GM18870 (cell line): ENCODE results near the gene ATP9B.

Source experiments
- ATAC-seq: cut with Tn5 transposase; IDR thresholded peaks from one replicate; pipeline ENCODE4 v1.9.1; 2021; ENCODE audit warnings: moderate library complexity; ENCODE audit not compliant: unreplicated experiment

The ATP9B gene

DNA sequence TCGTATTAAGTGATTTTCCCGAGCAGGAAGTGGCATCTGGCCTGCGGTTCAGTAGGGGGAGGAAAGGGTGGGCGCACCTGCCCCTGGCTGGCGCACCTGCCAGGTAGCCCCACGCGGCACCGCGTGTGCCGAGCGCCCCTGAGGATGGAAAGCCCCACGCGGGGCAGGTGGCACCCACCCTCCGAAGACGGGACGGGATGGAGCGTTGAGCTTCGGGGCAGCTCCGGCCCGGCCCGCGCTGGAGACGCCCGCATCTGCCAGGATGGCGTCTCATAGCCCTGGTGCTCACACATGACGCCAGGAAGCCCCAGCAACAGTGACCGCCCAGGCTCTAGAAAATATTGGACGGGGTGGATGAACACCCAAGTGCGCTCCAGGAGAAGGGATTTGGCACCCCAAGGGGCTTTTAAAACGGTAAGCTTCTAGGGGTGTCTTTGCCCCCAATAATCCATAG lies 324.0 kb downstream of the ATP9B start:
- ATAC-seq = no peak

DNA sequence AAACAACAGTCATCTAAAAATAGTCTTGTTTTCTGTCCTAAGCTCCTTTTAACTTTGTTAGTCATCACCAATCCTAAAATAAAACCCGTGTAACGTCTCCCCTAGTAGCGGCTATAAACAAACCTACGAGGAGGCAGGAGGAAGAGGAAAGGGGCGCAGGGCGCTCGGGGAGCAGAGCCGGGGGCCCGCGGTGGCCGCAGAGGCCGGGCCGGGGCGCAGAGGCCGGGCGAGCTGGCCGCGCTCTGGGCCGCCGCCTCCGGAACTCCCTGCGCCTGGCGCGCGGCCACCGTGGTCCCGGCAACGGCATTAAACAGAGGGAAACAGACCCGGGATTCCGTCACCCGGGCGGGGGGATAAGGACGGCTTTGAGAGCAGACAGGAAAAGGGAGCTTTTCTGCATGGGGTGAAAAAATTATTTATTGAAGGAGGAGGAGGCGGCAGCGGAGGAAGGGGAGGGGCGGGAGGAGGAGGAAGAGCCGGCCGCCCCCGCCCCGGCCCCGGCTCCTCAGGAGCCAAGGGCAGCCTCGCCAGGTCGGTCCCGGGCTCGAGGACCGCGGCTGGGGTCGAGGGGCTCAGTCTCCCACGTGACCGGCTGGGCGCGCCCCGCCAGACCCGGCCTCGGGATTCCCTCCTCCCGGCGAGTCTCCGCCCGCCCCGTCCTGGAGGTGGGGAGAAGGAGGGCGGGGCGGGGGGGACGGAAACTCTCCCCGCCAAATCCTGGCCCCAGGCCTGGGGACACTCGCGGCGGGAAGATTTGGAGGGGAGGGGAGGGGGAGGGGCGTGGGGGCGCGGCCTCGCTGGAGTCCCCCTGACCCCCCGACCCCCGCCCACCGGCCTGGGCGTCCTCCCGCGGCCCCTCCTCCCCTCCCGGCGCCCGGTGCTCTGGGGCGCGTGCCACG lies 324.7 kb downstream of the ATP9B start:
- ATAC-seq = no peak

GRCh38 chr18:79394534-79395307 lies 325.5 kb downstream of the ATP9B start:
- ATAC-seq = no peak

- ATAC-seq = no peak
These were observed 326.1 kb downstream of the ATP9B start for GRCh38 chr18:79395308-79395640.

GRCh38 chr18:79395761-79396404 lies 326.7 kb downstream of the ATP9B start, which contains the start of gene NFATC1:
Gene NFATC1 (plus strand): TSS chr18:79395930. CDS start chr18:79396225, 295 bp downstream.
- no peak for ATAC-seq

DNA sequence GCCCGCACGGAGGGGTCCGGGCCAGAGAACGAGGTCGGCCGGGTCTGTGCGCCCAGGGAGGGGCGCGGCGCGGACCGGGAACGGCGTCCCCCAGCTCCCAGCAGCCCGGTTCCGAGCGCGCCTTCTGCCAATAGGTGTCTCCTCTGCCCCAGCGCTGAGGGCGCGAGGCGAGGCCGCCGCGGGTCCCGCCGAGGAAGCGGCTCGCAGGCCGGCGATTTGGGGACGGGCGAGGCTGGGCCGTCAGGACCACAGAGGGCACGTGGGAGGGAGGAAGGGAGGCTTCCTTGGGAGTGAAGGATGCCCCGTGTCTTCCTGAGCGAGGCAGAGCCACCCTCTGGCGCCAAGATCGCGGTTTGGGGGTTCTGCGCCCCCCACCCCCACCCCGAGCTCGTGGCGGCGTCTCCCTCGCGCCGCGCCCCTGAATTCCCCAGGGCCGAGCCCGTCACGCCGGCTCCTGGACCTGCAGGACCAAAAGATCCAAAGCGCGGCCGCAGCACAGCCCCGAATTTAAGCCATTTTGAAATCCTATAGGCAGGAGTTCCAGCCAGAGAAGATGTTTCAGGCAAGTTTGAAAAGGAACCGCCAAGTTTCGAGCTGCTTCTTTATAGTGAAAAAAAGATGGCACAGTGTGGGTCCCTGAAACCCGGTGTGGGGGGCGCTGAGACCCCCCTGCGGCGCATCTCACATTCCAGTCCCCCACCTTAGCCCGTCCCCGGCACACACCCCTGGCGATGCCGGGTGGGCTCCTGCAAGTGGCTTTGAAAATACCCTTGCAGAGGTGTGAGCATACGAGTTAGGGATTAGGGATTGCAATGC lies 327.4 kb downstream of the ATP9B start:
- no peak for ATAC-seq

DNA sequence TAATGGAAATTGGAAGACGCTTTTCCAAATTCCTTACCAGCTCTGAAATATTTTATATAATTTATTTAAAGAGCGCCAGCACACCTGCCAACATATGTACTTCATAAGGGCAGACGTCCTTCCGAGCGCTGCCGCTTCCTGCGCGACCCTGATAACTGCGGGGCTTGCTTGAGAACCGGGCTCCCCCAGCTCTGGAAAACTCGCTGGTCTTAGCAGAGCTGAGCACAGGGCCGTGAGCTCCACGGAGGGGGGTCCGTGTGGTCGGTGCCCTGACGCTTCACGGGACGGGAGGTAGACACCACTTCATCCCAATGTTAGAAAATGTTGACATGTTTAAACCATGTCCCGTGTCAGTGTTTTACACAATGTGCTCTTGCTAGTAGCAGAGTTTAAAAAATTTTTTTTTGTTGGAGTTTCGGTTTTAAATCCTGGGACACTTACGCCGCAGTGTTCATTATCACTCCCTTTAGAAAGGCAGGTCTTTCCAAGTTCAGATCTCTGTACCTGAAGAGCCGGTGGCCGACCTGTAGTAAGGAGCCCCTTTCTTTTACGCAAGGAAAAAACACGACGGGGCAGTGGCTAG lies 328.1 kb downstream of the ATP9B start:
- ATAC-seq = no peak

- ATAC-seq = no peak
These were observed 328.9 kb downstream of the ATP9B start for GRCh38 chr18:79397830-79398761.

- ATAC-seq = no peak
These were observed 330.3 kb downstream of the ATP9B start for GRCh38 chr18:79399275-79400081.

DNA sequence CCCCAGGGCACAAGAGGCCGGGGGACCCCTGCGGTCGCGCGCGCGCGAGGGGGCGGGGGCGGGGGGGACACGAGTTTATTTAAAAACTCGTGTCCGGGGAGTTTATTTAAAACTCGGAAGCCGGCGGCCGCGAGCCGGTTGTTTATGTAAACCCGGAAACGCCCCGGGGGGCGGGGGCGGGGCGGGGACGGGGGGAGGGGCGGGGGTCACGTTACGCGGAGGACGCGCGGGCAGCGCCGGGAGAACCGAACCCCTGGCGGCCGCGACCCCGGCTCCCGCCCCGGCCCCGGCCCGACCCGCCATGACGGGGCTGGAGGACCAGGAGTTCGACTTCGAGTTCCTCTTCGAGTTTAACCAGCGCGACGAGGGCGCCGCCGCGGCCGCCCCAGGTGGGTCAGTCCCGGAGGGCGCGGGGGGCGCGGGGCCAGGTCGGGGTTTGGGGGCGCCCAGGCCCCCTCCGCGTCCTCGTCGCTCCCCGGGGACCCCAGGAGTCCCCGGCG lies 330.9 kb downstream of the ATP9B start:
- no peak for ATAC-seq

DNA sequence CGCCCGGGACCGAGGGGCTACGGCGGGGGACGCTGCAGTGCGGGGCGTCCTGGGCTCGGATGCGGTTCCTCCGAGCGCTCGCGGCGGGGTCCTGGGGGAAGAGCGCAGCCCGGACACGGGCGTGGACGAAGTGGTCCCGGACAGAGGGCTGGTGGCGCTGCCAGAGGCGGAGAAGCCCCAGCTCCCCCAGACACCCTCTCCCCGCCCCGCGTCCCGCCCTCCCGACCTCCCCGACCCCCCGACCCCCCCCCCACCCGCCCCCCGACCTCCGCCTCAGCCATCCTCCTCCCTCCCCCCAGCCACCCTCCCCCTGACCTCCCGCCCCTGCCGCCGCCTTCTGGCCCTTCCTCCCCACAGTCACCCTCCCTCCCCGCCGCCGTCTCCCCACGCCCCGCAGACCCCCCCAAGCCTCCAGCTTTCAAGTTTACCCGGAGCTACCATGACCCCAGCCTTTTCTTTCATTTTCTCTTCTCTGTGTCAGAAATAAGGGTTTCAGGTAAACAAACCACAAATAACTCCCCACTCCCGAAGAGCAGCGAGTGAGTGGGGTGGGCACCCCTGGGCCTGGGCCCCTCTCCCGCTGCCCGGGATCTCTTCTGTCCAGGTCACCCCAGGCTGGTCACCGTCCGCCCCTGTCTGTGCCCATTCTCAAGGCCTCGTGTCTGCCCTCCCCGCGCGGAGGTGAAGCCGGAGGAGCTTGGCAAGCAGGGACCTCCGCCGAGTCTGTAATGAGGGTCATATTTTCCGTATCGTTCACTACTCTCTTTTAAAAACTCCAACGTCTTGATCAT lies 331.6 kb downstream of the ATP9B start:
- ATAC-seq = no peak

DNA sequence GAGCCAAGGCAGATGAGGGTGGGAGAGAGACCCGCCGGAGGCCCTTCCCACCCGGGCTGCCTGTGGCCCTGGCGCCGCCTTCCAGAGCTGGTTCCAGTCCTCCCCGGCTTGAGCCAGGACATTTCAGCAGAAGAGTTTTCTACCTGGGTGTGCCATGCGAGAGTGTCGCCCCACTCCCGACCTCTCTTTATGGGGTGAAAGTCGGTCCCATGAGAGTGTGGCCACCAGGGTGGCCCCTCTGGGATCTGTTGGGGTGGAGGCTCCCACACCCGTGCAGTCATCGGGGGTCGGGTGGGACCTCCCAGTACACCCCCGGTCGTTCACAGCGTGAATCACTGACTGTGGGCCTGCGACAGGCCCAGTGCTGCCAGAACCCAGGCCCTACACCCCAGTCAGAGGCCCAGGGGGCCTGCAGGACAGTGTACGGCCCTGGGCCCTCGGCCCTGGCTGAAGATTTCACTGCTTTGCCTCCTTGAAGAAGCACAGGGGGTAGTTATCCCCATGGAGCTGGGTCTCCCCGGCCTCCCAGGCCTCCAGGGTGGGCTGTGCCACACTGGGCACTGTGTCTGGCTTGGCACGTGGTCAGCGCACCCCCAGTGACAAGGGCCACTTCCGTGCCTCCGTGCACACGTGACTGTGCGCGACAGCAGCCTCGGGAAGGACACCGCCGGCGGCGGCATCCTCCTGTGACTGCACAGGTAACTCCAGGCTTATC lies 332.5 kb downstream of the ATP9B start:
- no peak for ATAC-seq

DNA sequence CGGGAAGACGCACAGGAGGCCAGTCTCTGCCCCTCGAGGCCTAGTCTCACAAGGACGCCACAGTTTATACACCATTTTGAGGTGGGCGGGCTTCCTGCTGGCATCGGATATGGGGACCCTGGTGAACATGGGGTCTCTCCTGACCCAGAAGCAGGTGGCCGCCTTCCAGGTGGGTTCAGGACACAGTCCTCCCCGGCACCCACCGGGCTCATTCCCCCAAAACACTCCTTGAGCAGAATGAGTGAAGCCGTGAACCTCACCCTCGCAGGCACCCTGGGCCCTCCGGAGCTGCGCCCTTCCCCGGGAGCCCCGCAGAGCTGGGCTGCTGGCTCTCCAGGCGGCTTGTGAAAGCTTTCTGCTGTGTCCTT lies 333.0 kb downstream of the ATP9B start:
- ATAC-seq = no peak

- ATAC-seq = no peak
These were observed 334.0 kb downstream of the ATP9B start for GRCh38 chr18:79402977-79403722.

DNA sequence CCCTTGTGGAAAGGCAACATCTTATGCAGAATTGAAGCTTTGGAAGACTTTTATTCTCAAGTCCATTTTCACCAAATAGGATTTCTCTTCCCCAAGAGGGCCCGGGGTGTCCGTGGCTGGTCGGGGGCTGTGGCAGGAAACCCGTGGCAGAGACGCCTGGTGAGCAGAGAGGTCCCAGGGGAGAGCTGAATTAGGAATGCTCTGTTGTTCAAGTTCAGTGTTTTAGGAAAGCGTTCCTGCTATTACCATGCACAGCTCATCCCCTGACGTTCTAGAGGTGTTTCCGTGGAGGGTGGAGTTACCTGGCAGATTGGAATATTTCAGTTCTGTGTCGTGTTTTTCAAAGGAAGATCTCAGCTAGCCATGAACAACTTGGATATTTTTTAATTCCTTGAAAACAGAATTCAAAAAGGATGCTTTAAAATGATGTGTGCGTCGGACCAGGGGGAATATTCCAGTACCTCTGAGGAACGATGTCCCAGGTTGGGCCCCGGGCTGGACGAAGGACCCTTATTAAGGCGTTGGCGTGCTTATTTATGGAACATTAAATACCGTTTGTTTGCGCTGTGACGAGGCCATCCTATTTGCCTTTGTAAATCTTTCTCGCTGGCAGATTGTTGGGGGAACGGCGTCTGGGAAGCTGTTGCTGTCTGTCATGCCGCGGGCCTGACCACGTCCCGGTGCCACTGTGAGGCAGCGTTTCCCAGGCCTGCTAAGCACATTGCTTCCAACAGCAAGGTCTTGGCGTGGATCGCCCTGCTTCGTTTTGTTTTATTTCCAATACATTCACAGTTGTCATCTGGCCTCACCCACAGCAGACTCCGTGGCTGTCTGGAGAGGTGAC lies 334.8 kb downstream of the ATP9B start:
- no peak for ATAC-seq
